Measurements from ENCODE around the gene CCSAP. TPM values are rescaled to one million over a fixed set of nuclear protein-coding genes. Genes with fewer than 3 reads are reported as not detected.

CCSAP gene
- total and polyA plus RNA-seq, 4 donors: 2.1 to 6.6 (median 2.9) TPM

DNA sequence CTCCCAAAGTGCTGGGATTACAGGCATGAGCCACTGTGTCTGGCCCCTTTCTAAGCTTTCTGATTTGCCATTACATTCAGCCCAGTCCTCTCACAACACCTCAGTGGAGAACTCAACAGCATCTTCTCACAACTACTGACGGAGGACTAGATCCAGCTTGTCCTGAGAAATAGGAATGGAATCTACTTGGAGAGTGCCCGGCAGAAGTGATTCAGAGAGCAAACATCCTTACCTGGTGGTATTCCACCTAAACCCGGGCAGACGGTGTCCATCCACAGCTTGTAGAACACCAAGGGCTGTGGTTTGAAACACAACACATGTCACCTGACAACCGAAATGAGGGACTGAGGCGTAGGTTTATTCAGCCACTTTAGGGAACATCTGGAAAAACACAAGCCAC is 28.8 kb upstream of the CCSAP start:
- ATAC-seq (ENCODE audit: low FRiP score) (no peak), DNase-seq (no peak)
- intact Hi-C loops (cut with DNase I): no loop called here
- Histone ChIP-seq H3K9me3 (ENCODE audit: control insufficient read depth, low read length) (no peaks in the 10 kb centered on the region), H3K27ac (ENCODE audit: low read depth in 1 of 2, low read length in 2 of 2) (no peak overlapping the region), H3K4me3 (ENCODE audit: low read length in 2 of 2) (no peak overlapping the region), H3K4me1 (ENCODE audit: control insufficient read depth in 1 of 2, insufficient read depth in 2 of 2, low read length in 2 of 2) (no peaks in the 10 kb centered on the region), H3K36me3 (ENCODE audit: control insufficient read depth in 1 of 2, insufficient read depth in 2 of 2, low read length in 1 of 2) (no peaks in the 10 kb centered on the region), H3K27me3 (ENCODE audit: control insufficient read depth in 1 of 2, insufficient read depth in 2 of 2, low read length in 1 of 2) (no peaks in the 10 kb centered on the region)
- 71 to 86% methylated on average over 6 of the region's 6 CpGs for WGBS, 2 donors

DNA sequence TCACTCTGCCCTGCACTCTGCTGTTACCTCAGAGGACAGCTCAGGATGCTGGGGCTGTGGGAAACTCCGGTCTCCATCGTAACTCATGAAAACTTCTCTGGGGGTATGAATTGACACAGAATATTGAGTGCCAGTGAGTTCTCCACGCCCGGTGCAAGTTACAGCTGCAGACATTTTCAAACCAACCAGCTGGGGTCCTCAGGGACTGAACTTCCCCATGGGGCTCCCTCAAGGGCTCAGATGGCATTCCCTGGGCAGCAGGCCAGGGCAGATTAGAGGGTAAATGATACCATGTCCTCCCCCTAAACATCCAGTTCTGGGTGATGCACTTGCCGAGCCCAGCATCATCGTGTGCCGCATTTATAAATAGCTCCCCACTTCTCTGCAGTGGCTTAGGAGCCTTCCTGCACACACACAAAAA is 27.8 kb upstream of the CCSAP start:
- Histone ChIP-seq H3K36me3 (ENCODE audit: control insufficient read depth in 1 of 2, insufficient read depth in 2 of 2, low read length in 1 of 2) (no peaks in the 10 kb centered on the region), H3K4me1 (ENCODE audit: control insufficient read depth in 1 of 2, insufficient read depth in 2 of 2, low read length in 2 of 2) (no peaks in the 10 kb centered on the region), H3K27ac (ENCODE audit: low read depth in 1 of 2, low read length in 2 of 2) (no peak overlapping the region), H3K4me3 (ENCODE audit: low read length in 2 of 2) (no peak overlapping the region), H3K9me3 (ENCODE audit: control insufficient read depth, low read length) (no peaks in the 10 kb centered on the region), H3K27me3 (ENCODE audit: control insufficient read depth in 1 of 2, insufficient read depth in 2 of 2, low read length in 1 of 2) (no peaks in the 10 kb centered on the region)
- DNase-seq: no peak
- intact Hi-C loops (cut with DNase I): no loop called here
- ATAC-seq (ENCODE audit: low FRiP score): no peak
- WGBS, 2 donors: 8 to 10% methylated on average over 7 of the region's 7 CpGs

DNA sequence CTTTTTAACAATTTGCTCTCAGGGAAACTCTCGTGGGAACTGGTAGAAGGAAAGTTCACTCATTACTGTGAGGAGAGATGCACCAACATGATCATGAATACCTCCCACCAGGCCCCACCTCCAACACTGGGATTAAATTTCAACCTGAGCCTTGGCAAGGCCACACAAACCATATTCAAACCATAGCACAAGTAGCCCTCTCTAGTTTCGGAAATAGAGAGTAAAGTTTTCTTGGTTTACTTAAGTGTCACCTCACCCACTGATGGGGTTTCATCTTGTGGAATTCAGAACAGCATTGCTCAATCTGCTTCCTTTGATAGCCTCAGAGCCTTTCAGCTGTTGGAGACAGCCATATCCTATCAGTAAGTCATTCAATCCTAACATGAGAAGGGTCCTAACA is 25.5 kb upstream of the CCSAP start:
- DNase-seq (no peak), ATAC-seq (ENCODE audit: low FRiP score) (no peak)
- Histone ChIP-seq H3K4me1 (ENCODE audit: control insufficient read depth in 1 of 2, insufficient read depth in 2 of 2, low read length in 2 of 2) (no peaks in the 10 kb centered on the region), H3K27me3 (ENCODE audit: control insufficient read depth in 1 of 2, insufficient read depth in 2 of 2, low read length in 1 of 2) (no peaks in the 10 kb centered on the region), H3K27ac (ENCODE audit: low read depth in 1 of 2, low read length in 2 of 2) (no peak overlapping the region), H3K9me3 (ENCODE audit: control insufficient read depth, low read length) (no peaks in the 10 kb centered on the region), H3K36me3 (ENCODE audit: control insufficient read depth in 1 of 2, insufficient read depth in 2 of 2, low read length in 1 of 2) (no peaks in the 10 kb centered on the region), H3K4me3 (ENCODE audit: low read length in 2 of 2) (no peak overlapping the region)
- intact Hi-C loops (cut with DNase I): no loop called here
- 69 to 74% methylated on average over 2 of the region's 2 CpGs for WGBS, 2 donors

DNA sequence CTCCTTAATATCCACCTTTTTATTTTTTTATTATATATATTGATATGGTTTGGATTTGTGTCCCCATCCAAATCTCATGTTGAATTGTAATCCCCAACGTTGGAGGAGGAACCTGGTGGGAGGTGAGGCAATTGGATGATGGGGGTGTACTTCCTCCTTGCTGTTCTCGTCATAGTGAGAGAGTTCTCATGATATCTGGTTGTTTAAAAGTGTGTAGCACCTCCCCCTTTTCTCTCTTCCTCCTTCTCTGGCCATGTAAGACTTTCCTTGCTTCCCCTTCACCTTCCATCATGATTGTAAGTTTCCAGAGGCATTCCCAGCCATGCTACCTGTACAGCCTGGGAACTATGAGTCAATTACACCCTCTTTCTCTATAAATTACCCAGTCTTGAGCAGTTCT is 22.7 kb upstream of the CCSAP start:
- DNase-seq (no peak), ATAC-seq (ENCODE audit: low FRiP score) (no peak)
- Histone ChIP-seq H3K27me3 (ENCODE audit: control insufficient read depth in 1 of 2, insufficient read depth in 2 of 2, low read length in 1 of 2) (no peaks in the 10 kb centered on the region), H3K9me3 (ENCODE audit: control insufficient read depth, low read length) (no peaks in the 10 kb centered on the region), H3K27ac (ENCODE audit: low read depth in 1 of 2, low read length in 2 of 2) (no peak overlapping the region), H3K4me3 (ENCODE audit: low read length in 2 of 2) (no peak overlapping the region), H3K4me1 (ENCODE audit: control insufficient read depth in 1 of 2, insufficient read depth in 2 of 2, low read length in 2 of 2) (no peaks in the 10 kb centered on the region), H3K36me3 (ENCODE audit: control insufficient read depth in 1 of 2, insufficient read depth in 2 of 2, low read length in 1 of 2) (no peaks in the 10 kb centered on the region)
- WGBS, 2 donors: 47 to 49% methylated on average over 2 of the region's 2 CpGs
- intact Hi-C loops (cut with DNase I): no loop called here

DNA sequence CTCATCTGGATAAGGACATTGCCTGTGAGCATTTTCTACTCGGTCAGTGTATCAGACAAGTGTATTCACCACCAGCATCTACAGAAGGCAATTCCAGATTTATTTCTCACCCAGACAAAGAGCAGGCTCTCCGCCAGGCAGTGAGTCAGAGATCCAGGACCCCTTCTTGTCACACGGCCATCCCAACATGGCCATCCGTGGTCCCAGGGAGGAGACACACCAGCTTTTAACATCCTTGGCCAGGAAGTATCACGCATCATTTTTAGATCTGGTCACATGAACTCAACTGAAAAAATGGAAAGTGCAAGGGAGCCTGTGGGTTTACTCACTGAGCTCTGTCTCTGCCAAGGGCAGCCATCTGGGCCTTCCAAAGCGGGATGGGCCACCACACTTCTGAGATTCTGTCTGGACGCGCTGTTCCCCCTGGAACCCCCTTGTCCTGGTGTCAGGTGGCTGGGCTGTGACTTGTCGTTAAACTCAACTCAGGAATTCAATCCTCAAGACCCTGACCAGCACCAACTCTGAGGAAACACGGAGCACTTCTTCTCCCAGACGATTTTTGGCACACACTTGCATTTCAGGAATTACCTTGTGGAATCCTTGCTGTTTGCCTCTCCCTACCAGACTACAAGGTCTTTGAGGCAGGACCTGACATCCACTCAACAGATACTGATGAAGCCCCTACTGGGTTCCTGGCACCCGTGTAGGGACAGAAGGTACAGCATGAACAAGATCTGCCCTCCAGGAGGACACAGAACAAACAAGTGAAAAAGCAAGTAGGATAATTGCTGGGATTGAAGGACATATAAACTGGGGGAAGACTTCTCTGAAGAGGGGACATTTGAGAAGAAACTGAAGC is 21.6 kb upstream of the CCSAP start:
- no peak for DNase-seq
- Histone ChIP-seq H3K36me3 (ENCODE audit: control insufficient read depth in 1 of 2, insufficient read depth in 2 of 2, low read length in 1 of 2) (no peaks in the 10 kb centered on the region), H3K4me3 (ENCODE audit: low read length in 2 of 2) (no peak overlapping the region), H3K4me1 (ENCODE audit: control insufficient read depth in 1 of 2, insufficient read depth in 2 of 2, low read length in 2 of 2) (no peaks in the 10 kb centered on the region), H3K27ac (ENCODE audit: low read depth in 1 of 2, low read length in 2 of 2) (no peak overlapping the region), H3K9me3 (ENCODE audit: control insufficient read depth, low read length) (no peaks in the 10 kb centered on the region), H3K27me3 (ENCODE audit: control insufficient read depth in 1 of 2, insufficient read depth in 2 of 2, low read length in 1 of 2) (no peaks in the 10 kb centered on the region)
- ATAC-seq (ENCODE audit: low FRiP score): no peak
- 59 to 69% methylated on average over 12 of the region's 12 CpGs for WGBS, 2 donors
- intact Hi-C loops (cut with DNase I): no loop called here

DNA sequence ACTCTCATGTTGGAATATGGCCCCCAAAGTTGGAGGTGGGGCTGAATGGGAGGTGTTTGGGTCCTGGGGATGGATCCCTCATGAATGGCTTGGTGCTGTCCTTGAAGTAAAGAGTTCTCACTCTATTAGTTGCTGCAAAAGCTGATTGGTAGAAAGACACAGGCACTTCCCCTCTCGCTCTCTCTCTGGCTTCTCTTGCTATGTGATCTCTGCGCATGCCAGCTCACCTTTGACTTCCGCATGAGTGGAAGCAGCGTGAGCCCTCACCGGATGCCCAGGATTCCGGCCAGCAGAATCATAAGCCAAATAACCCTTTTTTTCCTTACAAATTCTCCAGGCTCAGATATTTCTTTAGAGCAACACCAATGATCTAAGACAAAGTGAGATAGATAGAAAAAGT is 20.9 kb upstream of the CCSAP start:
- Histone ChIP-seq H3K4me1 (ENCODE audit: control insufficient read depth in 1 of 2, insufficient read depth in 2 of 2, low read length in 2 of 2) (no peaks in the 10 kb centered on the region), H3K4me3 (ENCODE audit: low read length in 2 of 2) (no peak overlapping the region), H3K27ac (ENCODE audit: low read depth in 1 of 2, low read length in 2 of 2) (no peak overlapping the region), H3K36me3 (ENCODE audit: control insufficient read depth in 1 of 2, insufficient read depth in 2 of 2, low read length in 1 of 2) (no peaks in the 10 kb centered on the region), H3K27me3 (ENCODE audit: control insufficient read depth in 1 of 2, insufficient read depth in 2 of 2, low read length in 1 of 2) (no peaks in the 10 kb centered on the region), H3K9me3 (ENCODE audit: control insufficient read depth, low read length) (no peaks in the 10 kb centered on the region)
- 57 to 58% methylated on average over 6 of the region's 6 CpGs for WGBS, 2 donors
- intact Hi-C loops (cut with DNase I): no loop called here
- DNase-seq: no peak
- no peak for ATAC-seq (ENCODE audit: low FRiP score)

DNA sequence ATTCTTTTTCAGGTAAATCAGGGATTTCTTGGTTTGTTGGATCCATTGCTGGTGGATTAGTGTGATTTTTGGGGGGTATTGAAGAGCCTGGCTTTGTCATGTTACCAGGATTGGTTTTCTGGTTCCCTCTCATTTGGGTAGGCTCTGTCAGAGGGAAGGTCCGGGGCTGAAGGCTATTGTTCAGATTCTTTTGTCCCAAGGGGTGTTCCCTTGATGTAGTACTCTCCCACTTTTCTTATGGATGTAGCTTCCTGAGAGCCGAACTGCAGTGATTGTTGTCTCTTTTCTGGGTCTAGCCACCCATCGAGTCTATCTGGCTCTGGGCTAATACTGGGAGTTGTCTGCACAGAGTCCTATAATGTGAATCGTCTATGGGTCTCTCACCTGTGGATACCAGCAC is 17.6 kb upstream of the CCSAP start:
- H3K27me3 ChIP-seq (ENCODE audit: control insufficient read depth in 1 of 2, insufficient read depth in 2 of 2, low read length in 1 of 2): no peaks in the 10 kb centered on the region
- DNase-seq (no peak), ATAC-seq (ENCODE audit: low FRiP score) (no peak)
- H3K4me1 ChIP-seq (ENCODE audit: control insufficient read depth in 1 of 2, insufficient read depth in 2 of 2, low read length in 2 of 2): no peaks in the 10 kb centered on the region
- WGBS, 2 donors: 61 to 73% methylated on average over 4 of the region's 4 CpGs
- no peak overlapping the region for H3K27ac ChIP-seq (ENCODE audit: low read depth in 1 of 2, low read length in 2 of 2)
- no peak overlapping the region for H3K4me3 ChIP-seq (ENCODE audit: low read length in 2 of 2)
- peaks cover 1% of the 10 kb centered on the region for H3K9me3 ChIP-seq (ENCODE audit: control insufficient read depth, low read length)
- no peaks in the 10 kb centered on the region for H3K36me3 ChIP-seq (ENCODE audit: control insufficient read depth in 1 of 2, insufficient read depth in 2 of 2, low read length in 1 of 2)
- intact Hi-C loops (cut with DNase I): no loop called here

DNA sequence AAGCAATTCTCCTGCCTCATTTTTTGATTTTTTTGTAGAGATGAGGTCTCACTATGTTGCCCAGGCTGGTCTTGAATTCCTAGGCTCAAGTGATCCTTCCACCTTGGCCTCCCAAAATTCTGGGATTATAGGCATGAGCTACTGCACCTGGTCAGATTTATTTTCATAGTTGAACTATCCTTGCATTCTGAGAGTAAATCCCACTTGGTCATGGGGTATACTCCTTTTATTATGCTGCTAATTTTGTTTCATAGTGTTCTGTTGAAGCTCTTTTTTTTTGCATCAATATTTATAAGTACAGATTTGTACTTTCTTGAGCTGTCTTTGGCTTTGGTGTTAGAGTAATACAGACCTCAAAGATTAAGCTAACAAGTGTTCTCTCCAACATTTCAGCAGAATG is 12.8 kb upstream of the CCSAP start:
- Histone ChIP-seq H3K9me3 (ENCODE audit: control insufficient read depth, low read length) (peaks cover 2% of the 10 kb centered on the region), H3K27me3 (ENCODE audit: control insufficient read depth in 1 of 2, insufficient read depth in 2 of 2, low read length in 1 of 2) (no peaks in the 10 kb centered on the region), H3K4me3 (ENCODE audit: low read length in 2 of 2) (no peak overlapping the region), H3K4me1 (ENCODE audit: control insufficient read depth in 1 of 2, insufficient read depth in 2 of 2, low read length in 2 of 2) (no peaks in the 10 kb centered on the region), H3K36me3 (ENCODE audit: control insufficient read depth in 1 of 2, insufficient read depth in 2 of 2, low read length in 1 of 2) (no peaks in the 10 kb centered on the region), H3K27ac (ENCODE audit: low read depth in 1 of 2, low read length in 2 of 2) (no peak overlapping the region)
- ATAC-seq (ENCODE audit: low FRiP score) (no peak), DNase-seq (no peak)
- intact Hi-C loops (cut with DNase I): no loop called here

DNA sequence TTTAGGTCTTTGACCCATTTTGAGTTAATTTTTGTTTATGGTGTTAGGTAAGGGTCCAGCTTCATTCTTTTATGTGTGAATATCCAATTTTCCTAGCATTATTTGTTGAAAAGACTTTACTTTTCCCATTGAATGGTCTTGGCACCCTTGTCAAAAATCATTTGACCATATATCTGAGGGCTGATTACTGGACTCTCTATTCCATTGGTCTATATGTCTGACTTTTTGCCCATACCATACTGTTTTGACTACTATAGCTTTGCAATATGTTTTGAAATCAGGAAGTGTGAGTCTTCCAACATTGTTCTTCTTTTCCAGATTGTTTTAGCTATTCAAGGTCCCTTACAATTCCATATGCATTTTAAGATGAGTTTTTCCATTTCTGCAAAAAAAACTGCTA is 11.4 kb upstream of the CCSAP start:
- no peak for ATAC-seq (ENCODE audit: low FRiP score)
- peaks cover 2% of the 10 kb centered on the region for H3K9me3 ChIP-seq (ENCODE audit: control insufficient read depth, low read length)
- intact Hi-C loops (cut with DNase I): no loop called here

More for the DNA sequence above, 11.4 kb upstream of the CCSAP start:
- H3K4me1 ChIP-seq (ENCODE audit: control insufficient read depth in 1 of 2, insufficient read depth in 2 of 2, low read length in 2 of 2): no peaks in the 10 kb centered on the region
- H3K36me3 ChIP-seq (ENCODE audit: control insufficient read depth in 1 of 2, insufficient read depth in 2 of 2, low read length in 1 of 2): no peaks in the 10 kb centered on the region
- no peaks in the 10 kb centered on the region for H3K27me3 ChIP-seq (ENCODE audit: control insufficient read depth in 1 of 2, insufficient read depth in 2 of 2, low read length in 1 of 2)
- no peak for DNase-seq
- no peak overlapping the region for H3K27ac ChIP-seq (ENCODE audit: low read depth in 1 of 2, low read length in 2 of 2)
- H3K4me3 ChIP-seq (ENCODE audit: low read length in 2 of 2): no peak overlapping the region
